K562 (cell line): ENCODE data around the gene HELT. TPM values are rescaled to one million over a fixed set of nuclear protein-coding genes. Genes with fewer than 3 reads are reported as not detected.

Experiments
- ATAC-seq: fragments of 200-7000 bp; cut with Tn5 transposase; 3 replicates; pipeline ENCODE4 v1.9.1; 2020; ENCODE audit warnings: moderate library complexity
- BruUV-seq: library from RNA; stranded (reverse); fragments of 400-500 nt; replicated peaks from 2 replicates; lab custom pipeline; 2021; lab: Mats Ljungman, UMichigan
- CTCF ChIA-PET: fragments of 300-600 bp; formaldehyde crosslinking; extraction: SDS; loops from one replicate; lab custom pipeline; 2021; ENCODE audit warnings: low intra/inter-chr PET ratio; lab: Yijun Ruan, JAX
- POLR2A ChIA-PET: fragments of 300-600, 350-650 bp; sonication (Branson Sonifier 250); formaldehyde crosslinking; extraction: SDS; loops from one replicate; lab custom pipeline; 2021; ENCODE audit warnings: antibody characterized with exemption, inconsistent platforms; lab: Yijun Ruan, JAX
- DNase-seq, 4 experiments: peaks; one replicate each; pipeline versions ENCODE4 v3.0.0 to v3.0.0-alpha.2; 2011 to 2018; ENCODE audit warnings: low spot score in 3 of 4, mixed read lengths in 3 of 4; ENCODE audit errors: extremely low read depth in 1 of 4
- FAIRE-seq: peaks from 2 replicates; lab custom pipeline; 2011; peaks lifted over from hg19 to GRCh38; lab: Jason Lieb, UNC
- H2AFZ ChIP-seq: 2 replicates; pipeline ENCODE4 v1.6.0; 2011; ENCODE audit warnings: low read depth, low read length, control low read depth, inconsistent platforms
- H3K27ac ChIP-seq: fragments of 200-600 bp; 3 replicates; pipeline ENCODE4 v1.8.0; 2011; ENCODE audit warnings: low read depth, mild to moderate bottlenecking, control low read depth, inconsistent platforms, low read length, moderate library complexity, mixed read lengths; ENCODE audit errors: extremely low read depth
- H3K27me3 ChIP-seq, 2 experiments: fragments of 300-600 bp in 1 of 2; 2 replicates in 1 of 2; 3 replicates in 1 of 2; pipeline versions ENCODE4 v1.6.0 to v1.8.0; 2011; ENCODE audit warnings: inconsistent platforms in 2 of 2, low read length in 2 of 2, mild to moderate bottlenecking in 1 of 2, mixed read lengths in 1 of 2, moderate library complexity in 1 of 2; ENCODE audit not compliant: control insufficient read depth in 2 of 2, insufficient read depth in 2 of 2
- H3K36me3 ChIP-seq: fragments of 300-600 bp; 3 replicates; pipeline ENCODE4 v1.8.0; 2011; ENCODE audit warnings: mild to moderate bottlenecking, low read length, inconsistent platforms; ENCODE audit not compliant: control insufficient read depth, insufficient read depth
- H3K4me1 ChIP-seq, 2 experiments: fragments of 200-600 bp in 1 of 2; replicated peaks in 1 of 2; 2 replicates in 1 of 2; 3 replicates in 1 of 2; pipeline versions ENCODE4 v1.5.1 to v1.8.0; 2011; ENCODE audit warnings: inconsistent platforms in 2 of 2, low read length in 2 of 2, mild to moderate bottlenecking in 1 of 2, mixed read lengths in 1 of 2, moderate library complexity in 1 of 2; ENCODE audit not compliant: control insufficient read depth in 2 of 2, insufficient read depth in 2 of 2
- H3K4me2 ChIP-seq: 2 replicates; pipeline ENCODE4 v1.6.1; 2011; ENCODE audit warnings: low read length, control low read depth, inconsistent platforms, mixed read lengths; ENCODE audit not compliant: insufficient read depth
- H3K4me3 ChIP-seq: fragments of 200-600 bp; sonication (generic), shearing (Covaris generic); 2 replicates; pipeline ENCODE4 v1.5.1; 2016; ENCODE audit warnings: control low read depth, inconsistent platforms
- H3K79me2 ChIP-seq: fragments of 200-600 bp; 3 replicates; pipeline ENCODE4 v1.8.0; 2011; ENCODE audit warnings: low read length, inconsistent platforms; ENCODE audit not compliant: control insufficient read depth, insufficient read depth
- H3K9ac ChIP-seq, 2 experiments: 2 replicates each; pipeline versions ENCODE4 v1.6.0 to v1.6.1; 2011; ENCODE audit warnings: low read depth in 2 of 2, low read length in 2 of 2, control low read depth in 1 of 2, inconsistent platforms in 1 of 2, mild to moderate bottlenecking in 1 of 2, mixed read lengths in 1 of 2; ENCODE audit not compliant: insufficient read depth in 1 of 2
- H3K9me1 ChIP-seq: one replicate; pipeline ENCODE4 v1.6.0; 2011; ENCODE audit warnings: inconsistent platforms, mild to moderate bottlenecking, low read length, moderate library complexity; ENCODE audit not compliant: control insufficient read depth, insufficient read depth
- H3K9me3 ChIP-seq: replicated peaks from 2 replicates; pipeline ENCODE4 v1.5.1; 2011; ENCODE audit warnings: low read depth, low read length, inconsistent platforms; ENCODE audit not compliant: control insufficient read depth, insufficient read depth
- H4K20me1 ChIP-seq: replicated peaks from 2 replicates; pipeline ENCODE4 v1.6.1; 2011; ENCODE audit warnings: low read length, inconsistent platforms, mixed read lengths; ENCODE audit not compliant: control insufficient read depth, insufficient read depth
- BHLHE40 ChIP-seq: IDR thresholded peaks from 2 replicates; pipeline ENCODE4 v1.6.1; 2011; ENCODE audit warnings: low read length, improper control_type of control experiment
- CBX3 ChIP-seq, 2 experiments: IDR thresholded peaks; 1 replicate in 1 of 2; 2 replicates in 1 of 2; pipeline ENCODE4 v1.6.1; 2012; ENCODE audit warnings: inconsistent platforms in 2 of 2, low read length in 2 of 2, borderline replicate concordance in 1 of 2, control low read depth in 1 of 2
- ETV1 ChIP-seq: fragments of 450-650 bp; conservative IDR thresholded peaks from 2 replicates; pipeline ENCODE4 v1.6.1; 2016; ENCODE audit warnings: missing genetic modification characterization, control low read depth, low read depth, missing compliant biosample characterization
- EZH2 ChIP-seq: IDR thresholded peaks from 2 replicates; pipeline ENCODE4 v1.6.1; 2012; ENCODE audit warnings: low read depth, mild to moderate bottlenecking, inconsistent platforms, low read length, borderline replicate concordance
- MYC ChIP-seq, 2 experiments: fragments of 250-450 bp in 1 of 2; sonication (Bioruptor Pico) in 1 of 2; IDR thresholded peaks; 2 replicates each; pipeline versions ENCODE4 v1.5.1 to v1.6.1; 2012 to 2021; ENCODE audit warnings: low read depth in 2 of 2, borderline replicate concordance in 1 of 2, improper control_type of control experiment in 1 of 2, low read length in 1 of 2, mild to moderate bottlenecking in 1 of 2, moderate library complexity in 1 of 2
- NFATC3 ChIP-seq: fragments of 450-650 bp; IDR thresholded peaks from 2 replicates; pipeline ENCODE4 v1.6.1; 2017; ENCODE audit warnings: mild to moderate bottlenecking
- RAD21 ChIP-seq, 2 experiments: fragments of 250-450 bp in 1 of 2; fragments of 450-650 bp in 1 of 2; sonication (Bioruptor Pico) in 1 of 2; formaldehyde crosslinking in 1 of 2; IDR thresholded peaks in 1 of 2; conservative IDR thresholded peaks in 1 of 2; 2 replicates each; pipeline versions ENCODE4 v1.4.0 to v1.8.0; 2020 to 2022; ENCODE audit warnings: mild to moderate bottlenecking in 2 of 2, moderate library complexity in 1 of 2
- RBM39 ChIP-seq: fragments of 200-400 bp; formaldehyde crosslinking; optimal IDR thresholded peaks from 2 replicates; pipeline ENCODE3; 2018; ENCODE audit warnings: low read depth, low read length
- RFX1 ChIP-seq: fragments of 450-650 bp; IDR thresholded peaks from 2 replicates; pipeline ENCODE4 v1.6.1; 2016; ENCODE audit warnings: mild to moderate bottlenecking, moderate library complexity
- TEAD1 ChIP-seq, 2 experiments: fragments of 450-650 bp in 1 of 2; sonication (generic) in 1 of 2; formaldehyde crosslinking; IDR thresholded peaks; 2 replicates each; pipeline versions ENCODE4 v1.4.0 to v1.8.0; 2020 to 2022; ENCODE audit warnings: mild to moderate bottlenecking in 2 of 2, missing genetic modification reagents in 1 of 2
- ZEB2 ChIP-seq: fragments of 450-650 bp; IDR thresholded peaks from 2 replicates; pipeline ENCODE4 v1.6.1; 2016
- ZFP30 ChIP-seq: fragments of 250-450 bp; sonication (Bioruptor Pico); IDR thresholded peaks from 2 replicates; pipeline ENCODE4 v1.8.0; 2022; ENCODE audit warnings: moderate library complexity, mild to moderate bottlenecking, inconsistent platforms, borderline replicate concordance
- ZNF146 ChIP-seq: IDR thresholded peaks from one replicate; pipeline ENCODE4 v1.6.1; 2018; ENCODE audit warnings: missing compliant biosample characterization; ENCODE audit not compliant: unreplicated experiment
- ZNF23 ChIP-seq: fragments of 250-450 bp; sonication (Bioruptor Pico); IDR thresholded peaks from 2 replicates; pipeline ENCODE4 v1.4.0; 2020; ENCODE audit warnings: mild to moderate bottlenecking
- WGBS: fragments of 100-300 bp; shearing (Covaris generic); methylation state at CpG from one replicate; pipeline ENCODE4 v1.1.6; 2016; ENCODE audit warnings: low coverage, mixed read lengths; ENCODE audit not compliant: insufficient coverage; ENCODE audit errors: missing lambda C conversion rate; 5-methylcytosine and 5-hydroxymethylcytosine counted together
- in situ Hi-C: fragments of 300-500 bp; cut with MboI; formaldehyde crosslinking; loops from 4 replicates; pipeline ENCODE4 v1.15.0; 2018; ENCODE audit warnings: inconsistent platforms, mixed read lengths
- intact Hi-C: fragments of 100-400 bp; cut with micrococcal nuclease; formaldehyde crosslinking; loops from 2 replicates; pipeline ENCODE4 v1.14.2; 2022
- polyA plus RNA-seq, 8 experiments: library from polyadenylated mRNA; depleted of rRNA in 4 of 8; stranded (reverse) in 5 of 8; unstranded in 3 of 8; fragments of >200 nt; fragmentation: Nextera tagmentation in 2 of 8; fragmentation: Illumina TruSeq in 1 of 8; extraction: Ambion mirVana in 2 of 8; extraction: Trizol in 1 of 8; gene quantifications; 2 replicates each; pipeline versions ENCODE4 v1.2.1 to v1.2.3, GENCODE V29; 2011 to 2014; ENCODE audit warnings: inconsistent platforms in 1 of 8, missing spikeins in 1 of 8
- total RNA-seq, 7 experiments: library from RNA; depleted of rRNA in 6 of 7; stranded (reverse); fragments of >200 nt in 6 of 7; fragmentation: Illumina TruSeq in 2 of 7; extraction: Trizol in 2 of 7; gene quantifications; 2 replicates each; pipeline versions ENCODE4 v1.2.1 to v1.2.3, GENCODE V29; 2011 to 2021; ENCODE audit warnings: low replicate concordance in 1 of 7
- TF ChIP-seq, protein P1 (sequence below): IDR thresholded peaks from 2 replicates; pipeline ENCODE4 v1.6.1; 2011; ENCODE audit warnings: borderline replicate concordance, low read depth, mild to moderate bottlenecking, moderate library complexity, low read length; ENCODE audit not compliant: insufficient read depth, poor library complexity, severe bottlenecking
- TF ChIP-seq, protein P2 (sequence below): fragments of 250-450 bp; sonication (Bioruptor Pico); IDR thresholded peaks from 2 replicates; pipeline ENCODE4 v1.8.0; 2021; ENCODE audit warnings: moderate library complexity, mild to moderate bottlenecking, inconsistent platforms
- TF ChIP-seq, protein P3 (sequence below): fragments of 250-450 bp; sonication (Bioruptor Pico); IDR thresholded peaks from 2 replicates; pipeline ENCODE4 v1.8.0; 2022; ENCODE audit warnings: inconsistent platforms

HELT gene
- total and polyA plus RNA-seq, 9 of the 15 experiments (the other 6 are each of a cell fraction or from before 2014, with no cell fraction given), result not detected

DNA sequence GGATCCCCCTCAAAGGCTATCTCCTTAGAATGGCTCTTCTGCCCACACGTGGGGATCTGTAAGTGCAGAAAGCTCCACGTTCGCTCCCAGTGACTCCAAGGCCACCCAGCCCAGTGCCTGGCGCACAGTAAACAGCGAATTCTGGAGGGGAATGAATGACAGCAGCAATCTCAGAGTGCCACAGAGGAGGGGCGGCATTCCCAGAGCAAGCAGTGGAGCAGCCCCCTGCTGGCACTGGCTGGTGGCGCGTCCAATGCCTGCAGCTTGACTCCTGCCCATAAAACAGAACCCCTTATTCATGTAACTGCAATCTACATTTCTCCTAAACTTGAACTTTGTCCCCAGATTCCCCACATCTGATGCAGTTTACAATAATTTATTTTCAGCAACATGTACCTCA, 6.9 kb upstream of the HELT start:
- WGBS, result 0% methylated on average over 8 of the region's 8 CpGs
- H3K4me2 ChIP-seq, result no peak overlapping the region
- no peak overlapping the region for H2AFZ ChIP-seq
- DNase-seq (peak in 3 of 4 experiments; percentile 24 to 37 (median 25)), FAIRE-seq (no peak), ATAC-seq (peak; percentile 81)
- H3K27me3 ChIP-seq, result peaks cover 52 to 75% of the 10 kb centered on the region in 2 experiments
- BruUV-seq, result no TSS peak
- no peaks in the 10 kb centered on the region for H3K36me3 ChIP-seq
- no peak overlapping the region for H3K9ac ChIP-seq
- no peak overlapping the region for H3K27ac ChIP-seq
- in situ Hi-C loops (no loop called here), intact Hi-C loops (no loop called here)
- H3K4me1 ChIP-seq, result peaks cover 0 to under 1% of the 10 kb centered on the region in 2 experiments; a peak in 1 of 5 replicates
- H3K4me3 ChIP-seq, result no peak overlapping the region
- H4K20me1 ChIP-seq, result no peaks in the 10 kb centered on the region
- no peaks in the 10 kb centered on the region for H3K79me2 ChIP-seq
- H3K9me1 ChIP-seq, result no peaks in the 10 kb centered on the region
- no peaks in the 10 kb centered on the region for H3K9me3 ChIP-seq
- CTCF ChIA-PET, result no interaction called here
- POLR2A ChIA-PET, result interaction anchor here (0.6 kb wide), 1 partner anchor 119 kb away, joined by 3 read pairs; no protein-coding TSS in a partner anchor
- TF ChIP-seq CBX3 (IDR thresholded peaks at IDR 0.05; ENCODE audit: borderline replicate concordance in 1 of 2, low read length in 2 of 2) (no peak), NFATC3 (no peak), RFX1 (no peak), RBM39 (no peak), MYC (IDR thresholded peaks at IDR 0.05; ENCODE audit: low read depth, low read length) (no peak), MYC (CRISPR knock-in tag; IDR thresholded peaks at IDR 0.05; ENCODE audit: borderline replicate concordance, low read depth) (no peak), BHLHE40 (peak; percentile 58), ETV1 (no peak), TEAD1 (CRISPR knock-in tag; IDR thresholded peaks at IDR 0.05) (no peak), ZEB2 (no peak), ZNF23 (no peak), RAD21 (CRISPR knock-in tag; conservative IDR thresholded peaks at IDR 0.05 in 1 of 2, IDR thresholded peaks at IDR 0.05 in 1 of 2) (peak in 1 of 2 experiments; percentile 25; a peak in 1 of 4 replicates), EZH2 (no peak), ZNF146 (CRISPR knock-in tag) (no peak), ZFP30 (CRISPR knock-in tag) (no peak)
- TF ChIP-seq, protein P1, sequence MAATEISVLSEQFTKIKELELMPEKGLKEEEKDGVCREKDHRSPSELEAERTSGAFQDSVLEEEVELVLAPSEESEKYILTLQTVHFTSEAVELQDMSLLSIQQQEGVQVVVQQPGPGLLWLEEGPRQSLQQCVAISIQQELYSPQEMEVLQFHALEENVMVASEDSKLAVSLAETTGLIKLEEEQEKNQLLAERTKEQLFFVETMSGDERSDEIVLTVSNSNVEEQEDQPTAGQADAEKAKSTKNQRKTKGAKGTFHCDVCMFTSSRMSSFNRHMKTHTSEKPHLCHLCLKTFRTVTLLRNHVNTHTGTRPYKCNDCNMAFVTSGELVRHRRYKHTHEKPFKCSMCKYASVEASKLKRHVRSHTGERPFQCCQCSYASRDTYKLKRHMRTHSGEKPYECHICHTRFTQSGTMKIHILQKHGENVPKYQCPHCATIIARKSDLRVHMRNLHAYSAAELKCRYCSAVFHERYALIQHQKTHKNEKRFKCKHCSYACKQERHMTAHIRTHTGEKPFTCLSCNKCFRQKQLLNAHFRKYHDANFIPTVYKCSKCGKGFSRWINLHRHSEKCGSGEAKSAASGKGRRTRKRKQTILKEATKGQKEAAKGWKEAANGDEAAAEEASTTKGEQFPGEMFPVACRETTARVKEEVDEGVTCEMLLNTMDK, result peak; percentile 44
- TF ChIP-seq, protein P2, sequence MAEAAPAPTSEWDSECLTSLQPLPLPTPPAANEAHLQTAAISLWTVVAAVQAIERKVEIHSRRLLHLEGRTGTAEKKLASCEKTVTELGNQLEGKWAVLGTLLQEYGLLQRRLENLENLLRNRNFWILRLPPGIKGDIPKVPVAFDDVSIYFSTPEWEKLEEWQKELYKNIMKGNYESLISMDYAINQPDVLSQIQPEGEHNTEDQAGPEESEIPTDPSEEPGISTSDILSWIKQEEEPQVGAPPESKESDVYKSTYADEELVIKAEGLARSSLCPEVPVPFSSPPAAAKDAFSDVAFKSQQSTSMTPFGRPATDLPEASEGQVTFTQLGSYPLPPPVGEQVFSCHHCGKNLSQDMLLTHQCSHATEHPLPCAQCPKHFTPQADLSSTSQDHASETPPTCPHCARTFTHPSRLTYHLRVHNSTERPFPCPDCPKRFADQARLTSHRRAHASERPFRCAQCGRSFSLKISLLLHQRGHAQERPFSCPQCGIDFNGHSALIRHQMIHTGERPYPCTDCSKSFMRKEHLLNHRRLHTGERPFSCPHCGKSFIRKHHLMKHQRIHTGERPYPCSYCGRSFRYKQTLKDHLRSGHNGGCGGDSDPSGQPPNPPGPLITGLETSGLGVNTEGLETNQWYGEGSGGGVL (CRISPR knock-in tag), result no peak
- TF ChIP-seq, protein P3, sequence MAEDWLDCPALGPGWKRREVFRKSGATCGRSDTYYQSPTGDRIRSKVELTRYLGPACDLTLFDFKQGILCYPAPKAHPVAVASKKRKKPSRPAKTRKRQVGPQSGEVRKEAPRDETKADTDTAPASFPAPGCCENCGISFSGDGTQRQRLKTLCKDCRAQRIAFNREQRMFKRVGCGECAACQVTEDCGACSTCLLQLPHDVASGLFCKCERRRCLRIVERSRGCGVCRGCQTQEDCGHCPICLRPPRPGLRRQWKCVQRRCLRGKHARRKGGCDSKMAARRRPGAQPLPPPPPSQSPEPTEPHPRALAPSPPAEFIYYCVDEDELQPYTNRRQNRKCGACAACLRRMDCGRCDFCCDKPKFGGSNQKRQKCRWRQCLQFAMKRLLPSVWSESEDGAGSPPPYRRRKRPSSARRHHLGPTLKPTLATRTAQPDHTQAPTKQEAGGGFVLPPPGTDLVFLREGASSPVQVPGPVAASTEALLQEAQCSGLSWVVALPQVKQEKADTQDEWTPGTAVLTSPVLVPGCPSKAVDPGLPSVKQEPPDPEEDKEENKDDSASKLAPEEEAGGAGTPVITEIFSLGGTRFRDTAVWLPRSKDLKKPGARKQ (CRISPR knock-in tag), result no peak
